Left ventricle myocardium inferior (tissue), 1 donor: Measurements from ENCODE around the gene CFTR. TPM values are rescaled to one million over a fixed set of nuclear protein-coding genes. Genes with fewer than 3 reads are reported as not detected.

Experiments
- DNase-seq: peaks from one replicate; pipeline ENCODE4 v3.0.0-alpha.2; 2020
- H3K27ac ChIP-seq: fragments of 200-600 bp; replicated peaks from 2 replicates; pipeline ENCODE4 v1.8.0; 2021
- H3K27me3 ChIP-seq: fragments of 200-600 bp; 2 replicates; pipeline ENCODE4 v1.8.0; 2021; ENCODE audit warnings: low read depth
- H3K36me3 ChIP-seq: fragments of 200-600 bp; 2 replicates; pipeline ENCODE4 v1.8.0; 2021
- H3K4me1 ChIP-seq: fragments of 200-600 bp; 2 replicates; pipeline ENCODE4 v1.8.0; 2021
- H3K4me3 ChIP-seq: fragments of 200-600 bp; 2 replicates; pipeline ENCODE4 v1.8.0; 2021; ENCODE audit warnings: mild to moderate bottlenecking, moderate library complexity
- H3K9me3 ChIP-seq: fragments of 200-600 bp; replicated peaks from 2 replicates; pipeline ENCODE4 v1.8.0; 2021
- intact Hi-C: fragments of 100-400 bp; cut with micrococcal nuclease; formaldehyde crosslinking; loops from one replicate; pipeline ENCODE4 v1.11.0; 2022
- total RNA-seq: library from RNA; stranded (reverse); fragmentation: NEBNext Ultra II Directional; extraction: Animal tissue kit (Norgen Biotek cat#: 25700); gene quantifications from one replicate; pipeline ENCODE4 v1.2.1, GENCODE V29; 2021
- TF ChIP-seq, protein P1 (sequence below): fragments of 200-600 bp; IDR thresholded peaks from 2 replicates; pipeline ENCODE4 v1.8.0; 2021; ENCODE audit warnings: antibody characterized with exemption, mild to moderate bottlenecking, borderline replicate concordance
- donor health status: DM: no; HTN: yes; CAD: no; lungs with severe emphysema.

The CFTR gene
- total RNA-seq, 1 donor from 2014 or later: 0.11 TPM

DNA sequence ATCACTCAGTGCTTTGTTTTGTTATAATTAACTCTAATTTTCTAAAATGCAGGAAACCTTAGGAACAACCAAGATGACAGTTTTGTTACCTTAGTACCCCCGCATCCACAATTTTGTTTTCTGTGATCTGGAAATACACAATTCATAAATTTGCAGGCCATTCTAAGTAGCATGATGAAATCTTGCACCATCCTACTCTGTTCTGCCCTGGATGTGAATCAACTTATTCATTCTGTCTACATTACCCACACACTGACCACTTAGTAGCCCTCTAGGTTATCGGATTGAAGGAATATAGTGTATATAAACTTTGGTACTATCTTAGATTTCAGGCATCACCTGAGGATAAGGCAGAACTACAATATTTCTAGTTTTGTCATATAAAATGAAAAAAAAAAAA is 237.5 kb downstream of the CFTR start:
- intact Hi-C loops: no loop called here

More for the DNA sequence above, 237.5 kb downstream of the CFTR start:
- TF ChIP-seq, protein P1, sequence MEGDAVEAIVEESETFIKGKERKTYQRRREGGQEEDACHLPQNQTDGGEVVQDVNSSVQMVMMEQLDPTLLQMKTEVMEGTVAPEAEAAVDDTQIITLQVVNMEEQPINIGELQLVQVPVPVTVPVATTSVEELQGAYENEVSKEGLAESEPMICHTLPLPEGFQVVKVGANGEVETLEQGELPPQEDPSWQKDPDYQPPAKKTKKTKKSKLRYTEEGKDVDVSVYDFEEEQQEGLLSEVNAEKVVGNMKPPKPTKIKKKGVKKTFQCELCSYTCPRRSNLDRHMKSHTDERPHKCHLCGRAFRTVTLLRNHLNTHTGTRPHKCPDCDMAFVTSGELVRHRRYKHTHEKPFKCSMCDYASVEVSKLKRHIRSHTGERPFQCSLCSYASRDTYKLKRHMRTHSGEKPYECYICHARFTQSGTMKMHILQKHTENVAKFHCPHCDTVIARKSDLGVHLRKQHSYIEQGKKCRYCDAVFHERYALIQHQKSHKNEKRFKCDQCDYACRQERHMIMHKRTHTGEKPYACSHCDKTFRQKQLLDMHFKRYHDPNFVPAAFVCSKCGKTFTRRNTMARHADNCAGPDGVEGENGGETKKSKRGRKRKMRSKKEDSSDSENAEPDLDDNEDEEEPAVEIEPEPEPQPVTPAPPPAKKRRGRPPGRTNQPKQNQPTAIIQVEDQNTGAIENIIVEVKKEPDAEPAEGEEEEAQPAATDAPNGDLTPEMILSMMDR: no peak
- no peak overlapping the region for H3K27ac ChIP-seq
- H3K9me3 ChIP-seq: no peaks in the 10 kb centered on the region
- DNase-seq: no peak
- no peaks in the 10 kb centered on the region for H3K27me3 ChIP-seq
- no peaks in the 10 kb centered on the region for H3K4me1 ChIP-seq
- no peaks in the 10 kb centered on the region for H3K36me3 ChIP-seq
- no peak overlapping the region for H3K4me3 ChIP-seq

Other genes with a start within 250 kb of the CFTR start
- 0.14 TPM for gene WNT2, start 157.0 kb upstream of the CFTR start, total RNA-seq
- gene ASZ1, start 52.5 kb upstream of the CFTR start, total RNA-seq: not detected